ENCODE data around the gene TRAPPC11.

The TRAPPC11 gene

DNA sequence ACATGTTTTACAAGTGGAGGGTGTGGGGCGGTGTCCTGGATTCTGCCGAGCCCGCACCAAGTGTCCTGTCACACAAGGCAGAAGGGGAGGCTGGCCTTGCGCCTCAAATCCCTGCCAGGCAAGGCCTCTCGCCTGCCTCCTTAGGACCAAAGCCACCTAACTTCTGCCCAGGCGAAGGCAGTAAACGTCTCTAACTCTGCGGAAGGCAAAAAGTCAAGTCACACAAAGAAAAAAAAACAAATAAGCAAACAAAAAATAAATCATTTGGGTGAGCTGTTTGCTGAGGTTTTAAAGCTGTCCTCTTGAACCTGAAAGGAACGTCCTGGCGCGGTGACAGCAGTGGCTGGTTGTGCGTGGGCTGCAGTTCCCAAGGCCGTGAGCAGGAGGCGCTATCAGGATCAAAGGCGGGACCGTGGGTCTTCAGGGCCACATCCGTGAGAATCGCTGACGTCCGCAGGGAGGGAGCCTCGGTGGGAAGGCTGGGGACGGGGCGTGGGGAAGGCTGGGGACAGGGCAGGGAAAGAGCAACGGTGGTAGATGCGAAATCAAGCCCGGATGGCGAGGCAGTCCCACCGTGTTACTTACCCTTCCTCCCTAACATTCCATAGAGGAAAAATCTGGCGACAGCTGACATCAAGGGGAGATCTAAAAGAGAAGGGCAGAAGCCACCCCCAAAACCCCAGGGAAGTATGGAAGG lies 99.1 kb downstream of the TRAPPC11 start:
- H3K4me2 ChIP-seq (ENCODE audit: insufficient read depth, low read length) = no peak overlapping the region
- no peaks in the 10 kb centered on the region for H3K36me3 ChIP-seq (ENCODE audit: insufficient read depth, low read length)
- no peak overlapping the region for H3K4me3 ChIP-seq (ENCODE audit: low read depth in 1 of 2, low read length in 2 of 2)
- H2AFZ ChIP-seq (ENCODE audit: low read depth, low read length) = no peak overlapping the region
- DNase-seq (no peak), ATAC-seq (ENCODE audit: insufficient read depth, low read depth) (no peak)
- peaks cover 7% of the 10 kb centered on the region for H3K27me3 ChIP-seq (ENCODE audit: insufficient read depth, low read length, poor library complexity)
- H3K4me1 ChIP-seq (ENCODE audit: insufficient read depth, low read length) = no peaks in the 10 kb centered on the region
- H3K9me3 ChIP-seq (ENCODE audit: insufficient read depth, low read length, severe bottlenecking) = no peaks in the 10 kb centered on the region
- no peak overlapping the region for H3K27ac ChIP-seq (ENCODE audit: low read length)
- H3K79me2 ChIP-seq (ENCODE audit: insufficient read depth, low read length) = no peaks in the 10 kb centered on the region
- TF ChIP-seq EZH2 (IDR thresholded peaks at IDR 0.05; ENCODE audit: borderline replicate concordance, low read depth, low read length, severe bottlenecking) (no peak), CTCF (IDR thresholded peaks at IDR 0.05; ENCODE audit: borderline replicate concordance, extremely low read depth, low read length, poor library complexity, severe bottlenecking) (peak; percentile 25)
- H4K20me1 ChIP-seq (ENCODE audit: insufficient read depth, low read length) = no peaks in the 10 kb centered on the region
- no peak overlapping the region for H3K9ac ChIP-seq (ENCODE audit: low read depth, low read length)

DNA sequence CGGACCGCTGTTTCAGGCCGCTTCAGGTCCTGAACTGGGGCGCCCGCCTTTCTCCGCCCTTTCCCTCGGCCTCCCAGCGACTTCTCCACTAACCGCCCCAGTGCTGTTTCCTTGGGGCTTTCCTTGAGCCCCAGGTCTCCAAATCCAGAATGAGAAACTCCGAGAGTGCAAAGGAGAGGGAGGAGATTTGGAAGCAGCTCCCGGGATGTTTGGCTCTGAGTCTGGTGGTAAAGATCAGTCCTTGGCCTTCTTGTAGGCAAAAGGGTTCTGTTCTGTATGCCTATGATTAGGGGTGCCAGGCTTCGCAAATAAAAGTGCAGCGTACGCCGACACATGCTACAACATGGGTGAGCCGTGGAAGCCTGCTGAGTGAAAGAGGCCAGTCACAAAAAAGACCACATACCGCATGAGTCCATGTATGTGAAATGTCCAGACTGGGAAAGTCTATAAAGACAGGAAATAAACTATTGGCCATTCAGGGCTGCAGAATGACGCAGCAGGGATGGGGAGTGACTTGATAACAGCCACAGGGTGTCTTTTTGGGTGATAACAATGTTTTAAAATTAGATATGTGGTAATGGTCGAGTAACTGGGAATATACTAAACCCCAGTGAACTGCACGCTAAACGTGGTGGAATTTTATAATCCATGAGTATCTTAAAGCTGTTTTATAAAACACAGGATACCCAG lies 99.8 kb downstream of the TRAPPC11 start:
- no peak for ATAC-seq (ENCODE audit: insufficient read depth, low read depth)

DNA sequence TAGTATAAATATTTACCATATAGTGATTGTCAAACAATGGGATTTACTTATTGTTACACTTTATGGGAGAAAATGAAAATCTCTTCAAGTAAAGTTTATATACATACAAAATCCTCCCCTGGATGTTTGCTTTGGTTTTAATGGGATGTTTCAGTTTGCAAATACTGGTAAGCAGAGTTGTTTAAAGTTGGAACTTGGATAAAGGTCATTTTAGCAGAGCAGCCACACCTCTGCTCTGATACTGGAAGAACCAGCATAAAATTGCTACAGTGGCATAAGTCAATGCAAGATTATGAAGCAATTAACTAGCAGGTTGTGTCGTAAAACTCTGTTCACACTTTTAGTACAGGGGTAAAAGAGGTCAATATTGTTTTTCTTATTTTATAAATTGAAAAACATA lies 101.2 kb downstream of the TRAPPC11 start:
- no peaks in the 10 kb centered on the region for H3K4me1 ChIP-seq (ENCODE audit: insufficient read depth, low read length)
- TF ChIP-seq CTCF (IDR thresholded peaks at IDR 0.05; ENCODE audit: borderline replicate concordance, extremely low read depth, low read length, poor library complexity, severe bottlenecking) = no peak
- TF ChIP-seq EZH2 (IDR thresholded peaks at IDR 0.05; ENCODE audit: borderline replicate concordance, low read depth, low read length, severe bottlenecking) = no peak

More for the DNA sequence above, 99.8 kb downstream of the TRAPPC11 start:
- H3K9ac ChIP-seq (ENCODE audit: low read depth, low read length) = no peak overlapping the region
- H3K79me2 ChIP-seq (ENCODE audit: insufficient read depth, low read length) = no peaks in the 10 kb centered on the region
- no peak for DNase-seq
- H3K9me3 ChIP-seq (ENCODE audit: insufficient read depth, low read length, severe bottlenecking) = no peaks in the 10 kb centered on the region
- no peak overlapping the region for H3K4me3 ChIP-seq (ENCODE audit: low read depth in 1 of 2, low read length in 2 of 2)
- H2AFZ ChIP-seq (ENCODE audit: low read depth, low read length) = no peak overlapping the region
- no peaks in the 10 kb centered on the region for H3K36me3 ChIP-seq (ENCODE audit: insufficient read depth, low read length)
- peaks cover 7% of the 10 kb centered on the region for H3K27me3 ChIP-seq (ENCODE audit: insufficient read depth, low read length, poor library complexity)
- TF ChIP-seq EZH2 (IDR thresholded peaks at IDR 0.05; ENCODE audit: borderline replicate concordance, low read depth, low read length, severe bottlenecking) (no peak), CTCF (IDR thresholded peaks at IDR 0.05; ENCODE audit: borderline replicate concordance, extremely low read depth, low read length, poor library complexity, severe bottlenecking) (no peak)
- no peak overlapping the region for H3K27ac ChIP-seq (ENCODE audit: low read length)
- H3K4me2 ChIP-seq (ENCODE audit: insufficient read depth, low read length) = no peak overlapping the region
- H3K4me1 ChIP-seq (ENCODE audit: insufficient read depth, low read length) = no peaks in the 10 kb centered on the region
- H4K20me1 ChIP-seq (ENCODE audit: insufficient read depth, low read length) = no peaks in the 10 kb centered on the region

More for the DNA sequence above, 101.2 kb downstream of the TRAPPC11 start:
- peaks cover 7% of the 10 kb centered on the region for H3K27me3 ChIP-seq (ENCODE audit: insufficient read depth, low read length, poor library complexity)
- no peaks in the 10 kb centered on the region for H3K9me3 ChIP-seq (ENCODE audit: insufficient read depth, low read length, severe bottlenecking)
- no peak overlapping the region for H3K4me2 ChIP-seq (ENCODE audit: insufficient read depth, low read length)
- DNase-seq (no peak), ATAC-seq (ENCODE audit: insufficient read depth, low read depth) (no peak)
- no peaks in the 10 kb centered on the region for H3K79me2 ChIP-seq (ENCODE audit: insufficient read depth, low read length)
- no peaks in the 10 kb centered on the region for H3K36me3 ChIP-seq (ENCODE audit: insufficient read depth, low read length)
- H3K9ac ChIP-seq (ENCODE audit: low read depth, low read length) = no peak overlapping the region
- H2AFZ ChIP-seq (ENCODE audit: low read depth, low read length) = no peak overlapping the region
- no peak overlapping the region for H3K4me3 ChIP-seq (ENCODE audit: low read depth in 1 of 2, low read length in 2 of 2)
- no peak overlapping the region for H3K27ac ChIP-seq (ENCODE audit: low read length)
- H4K20me1 ChIP-seq (ENCODE audit: insufficient read depth, low read length) = no peaks in the 10 kb centered on the region

Data from DND-41 (cell line).